ENCODE measurements around the gene UBE2J2.

DNA sequence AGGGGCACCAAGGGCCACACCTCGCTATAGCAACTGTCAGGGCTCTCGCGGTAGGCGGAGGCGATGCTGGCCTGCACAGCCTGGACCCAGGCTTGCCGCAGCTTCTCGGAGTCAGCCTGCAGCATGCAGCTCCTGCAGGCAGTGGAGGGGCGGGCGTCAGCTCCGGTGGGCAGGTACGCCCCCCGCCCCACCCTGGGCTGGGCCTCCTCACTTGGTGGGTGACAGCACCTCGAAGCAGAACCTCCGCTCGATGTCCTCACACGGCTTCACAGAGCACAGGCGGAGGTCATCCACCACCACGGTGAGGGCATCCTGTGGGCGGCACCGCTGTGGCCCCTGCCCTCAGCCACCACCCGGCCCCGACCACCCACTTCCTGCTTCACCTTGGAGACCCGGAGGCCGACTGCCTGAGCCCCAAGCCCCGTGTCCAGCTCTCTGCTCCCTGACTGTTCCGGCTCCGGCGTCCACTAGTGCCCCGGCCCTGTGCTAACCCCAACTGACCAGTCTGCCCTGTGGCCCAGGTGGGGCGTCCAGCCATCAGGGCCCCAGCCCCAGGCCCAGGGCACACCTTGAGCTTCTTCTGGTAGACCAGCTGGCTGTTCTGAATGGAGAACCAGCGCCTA is 24.3 kb upstream of the UBE2J2 start:
- no peak for TF ChIP-seq FOSL2 (IDR thresholded peaks at IDR 0.05)
- TF ChIP-seq FOSL2 (CRISPR knock-in tag; IDR thresholded peaks at IDR 0.05) = no peak
- TF ChIP-seq, protein P1, sequence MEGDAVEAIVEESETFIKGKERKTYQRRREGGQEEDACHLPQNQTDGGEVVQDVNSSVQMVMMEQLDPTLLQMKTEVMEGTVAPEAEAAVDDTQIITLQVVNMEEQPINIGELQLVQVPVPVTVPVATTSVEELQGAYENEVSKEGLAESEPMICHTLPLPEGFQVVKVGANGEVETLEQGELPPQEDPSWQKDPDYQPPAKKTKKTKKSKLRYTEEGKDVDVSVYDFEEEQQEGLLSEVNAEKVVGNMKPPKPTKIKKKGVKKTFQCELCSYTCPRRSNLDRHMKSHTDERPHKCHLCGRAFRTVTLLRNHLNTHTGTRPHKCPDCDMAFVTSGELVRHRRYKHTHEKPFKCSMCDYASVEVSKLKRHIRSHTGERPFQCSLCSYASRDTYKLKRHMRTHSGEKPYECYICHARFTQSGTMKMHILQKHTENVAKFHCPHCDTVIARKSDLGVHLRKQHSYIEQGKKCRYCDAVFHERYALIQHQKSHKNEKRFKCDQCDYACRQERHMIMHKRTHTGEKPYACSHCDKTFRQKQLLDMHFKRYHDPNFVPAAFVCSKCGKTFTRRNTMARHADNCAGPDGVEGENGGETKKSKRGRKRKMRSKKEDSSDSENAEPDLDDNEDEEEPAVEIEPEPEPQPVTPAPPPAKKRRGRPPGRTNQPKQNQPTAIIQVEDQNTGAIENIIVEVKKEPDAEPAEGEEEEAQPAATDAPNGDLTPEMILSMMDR (IDR thresholded peaks at IDR 0.05) = no peak
- no peak for TF ChIP-seq TFCP2L1 (CRISPR knock-in tag; IDR thresholded peaks at IDR 0.05)
- no peak for TF ChIP-seq MAZ (IDR thresholded peaks at IDR 0.05; ENCODE audit: borderline replicate concordance, low read depth, low read length)
- no peak for TF ChIP-seq EP300 (IDR thresholded peaks at IDR 0.05)
- no peak for TF ChIP-seq RAD21 (conservative IDR thresholded peaks at IDR 0.05 in 1 of 2, IDR thresholded peaks at IDR 0.05 in 1 of 2)
- TF ChIP-seq CHD2 (IDR thresholded peaks at IDR 0.05; ENCODE audit: low read length, partially characterized antibody) = no peak
